ENCODE results near the gene COL4A2.

Gene COL4A2

GRCh38 chr13:110402299-110403069, 95.4 kb downstream of the COL4A2 start:
- DNase-seq (ENCODE audit: low read depth, low spot score), result no peak

- DNase-seq (ENCODE audit: low read depth, low spot score), result no peak
Observed at GRCh38 chr13:110403315-110403714, 96.2 kb downstream of the COL4A2 start.

- DNase-seq (ENCODE audit: low read depth, low spot score), result no peak
Observed at GRCh38 chr13:110403721-110404120, 96.6 kb downstream of the COL4A2 start.

DNA sequence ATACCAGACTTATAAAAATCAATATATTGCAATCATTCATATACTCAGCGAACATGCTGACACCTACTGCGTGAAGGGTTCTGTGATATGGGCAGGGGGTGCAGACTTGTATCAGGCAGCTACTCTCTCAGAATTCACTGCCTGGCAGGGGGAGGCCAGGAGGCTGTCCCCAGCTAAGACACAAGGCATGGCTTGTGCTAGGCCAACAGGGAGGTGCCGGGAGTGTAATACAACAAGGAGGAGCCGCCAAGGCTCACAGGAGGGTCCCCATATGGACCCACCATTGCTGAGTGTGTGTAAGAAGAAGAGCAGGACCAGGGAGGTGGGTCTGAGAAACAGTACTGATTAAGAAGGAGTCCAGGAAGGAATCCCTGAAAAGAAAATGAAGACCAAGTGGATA, 97.2 kb downstream of the COL4A2 start:
- no peak for DNase-seq (ENCODE audit: low read depth, low spot score)

DNA sequence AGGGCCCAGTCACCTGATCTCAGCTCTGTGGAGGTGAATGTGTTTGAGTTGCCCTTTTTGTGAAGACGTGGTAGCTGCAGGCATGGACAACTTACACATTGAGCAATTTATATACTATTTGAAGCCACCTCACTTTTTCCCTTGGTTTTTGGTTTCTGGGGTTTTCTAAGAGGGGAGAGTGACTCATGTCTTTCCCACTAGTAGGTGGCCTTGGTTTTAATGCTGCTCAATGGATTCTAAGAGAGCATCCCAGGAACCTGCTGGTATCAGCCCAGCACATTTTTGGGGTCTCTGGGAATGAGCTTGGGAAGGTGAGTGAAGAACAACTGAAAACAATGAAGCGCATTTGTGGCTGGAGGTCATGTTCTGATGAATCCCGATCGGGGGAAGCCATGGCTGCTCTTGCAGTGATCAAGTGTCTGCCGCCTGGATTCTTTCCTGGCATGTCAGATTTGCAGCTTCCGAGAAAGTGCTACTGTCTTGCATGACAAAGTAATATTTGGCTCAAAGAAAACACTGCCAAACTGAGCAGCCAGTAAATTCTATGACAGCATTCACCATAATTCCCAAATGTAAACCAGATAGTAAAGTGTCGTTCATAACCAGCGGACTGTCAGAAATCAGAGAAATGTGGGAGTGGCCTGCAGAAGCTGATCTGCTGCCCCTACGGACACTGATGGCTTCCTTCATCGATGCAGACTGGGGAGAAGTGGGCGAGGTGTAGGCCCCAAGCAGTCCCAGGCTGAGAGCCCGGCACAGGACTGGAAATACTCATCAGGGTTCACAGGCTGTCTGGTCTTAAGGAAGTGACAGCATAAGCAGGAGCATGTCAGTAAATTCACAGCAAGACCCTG, 98.7 kb downstream of the COL4A2 start:
- no peak for DNase-seq (ENCODE audit: low read depth, low spot score)

DNA sequence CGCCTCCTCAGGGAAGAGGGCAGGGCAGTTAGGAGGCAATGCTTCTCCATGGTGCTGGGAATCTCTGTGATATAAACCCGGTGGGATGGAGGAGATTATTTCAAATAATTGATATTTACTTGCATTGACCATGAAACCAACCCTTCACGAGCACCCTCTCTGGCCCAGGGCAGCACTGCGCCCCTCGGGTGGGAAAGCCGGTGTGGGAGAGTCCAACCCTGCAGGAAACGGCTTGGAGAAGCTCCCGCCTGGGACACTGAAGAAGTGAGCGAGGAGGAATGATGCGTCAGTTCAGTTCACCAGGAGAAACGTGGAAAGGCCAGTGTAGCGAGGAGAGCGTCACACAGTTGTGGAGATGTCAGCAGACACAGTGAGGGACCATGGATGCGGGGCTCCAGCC, 99.9 kb downstream of the COL4A2 start:
- no peak for DNase-seq (ENCODE audit: low read depth, low spot score)

GRCh38 chr13:110407531-110407930, 100.4 kb downstream of the COL4A2 start:
- DNase-seq (ENCODE audit: low read depth, low spot score), result no peak

GRCh38 chr13:110408286-110408685, 101.2 kb downstream of the COL4A2 start:
- DNase-seq (ENCODE audit: low read depth, low spot score), result no peak

- DNase-seq (ENCODE audit: low read depth, low spot score), result no peak
Observed at GRCh38 chr13:110409581-110409992, 102.5 kb downstream of the COL4A2 start.

GRCh38 chr13:110410000-110410399, 102.9 kb downstream of the COL4A2 start:
- DNase-seq (ENCODE audit: low read depth, low spot score), result no peak

DNA sequence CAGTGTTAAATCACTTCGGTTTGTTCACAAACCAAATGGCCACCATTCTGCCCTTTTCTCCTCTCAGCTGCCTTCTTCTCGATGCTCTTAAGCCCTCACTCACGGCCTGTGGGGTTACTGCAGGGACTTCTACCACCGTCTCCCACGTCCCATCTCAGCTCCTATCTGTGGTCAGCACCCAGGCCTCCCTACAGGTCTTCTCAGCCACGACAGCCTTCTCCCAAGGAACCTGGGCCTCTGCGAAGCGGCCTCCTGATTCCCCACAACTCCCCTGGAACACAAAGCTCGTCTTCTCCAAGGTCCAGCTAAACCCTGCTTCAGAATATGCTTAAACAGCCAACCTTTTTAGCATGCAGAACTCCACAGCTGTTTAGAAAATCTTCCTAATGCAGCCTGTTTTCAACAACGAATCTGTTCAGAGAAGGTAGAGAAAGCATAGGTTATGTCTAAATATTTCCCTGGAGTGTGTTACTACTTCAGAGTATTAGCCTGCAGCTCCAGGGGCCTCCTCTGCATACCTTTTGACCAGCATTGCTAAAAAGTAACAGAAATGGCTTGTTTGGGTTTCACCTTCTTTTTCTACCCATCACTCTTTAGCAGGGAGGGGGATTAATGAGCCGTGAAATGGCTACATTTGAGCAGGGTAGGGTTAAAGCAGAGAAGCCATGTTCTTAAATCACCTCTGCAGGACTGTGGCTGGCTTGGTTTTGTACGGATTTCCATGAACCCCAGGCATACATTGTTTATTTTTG, 104.0 kb downstream of the COL4A2 start:
- no peak for DNase-seq (ENCODE audit: low read depth, low spot score)

DNA sequence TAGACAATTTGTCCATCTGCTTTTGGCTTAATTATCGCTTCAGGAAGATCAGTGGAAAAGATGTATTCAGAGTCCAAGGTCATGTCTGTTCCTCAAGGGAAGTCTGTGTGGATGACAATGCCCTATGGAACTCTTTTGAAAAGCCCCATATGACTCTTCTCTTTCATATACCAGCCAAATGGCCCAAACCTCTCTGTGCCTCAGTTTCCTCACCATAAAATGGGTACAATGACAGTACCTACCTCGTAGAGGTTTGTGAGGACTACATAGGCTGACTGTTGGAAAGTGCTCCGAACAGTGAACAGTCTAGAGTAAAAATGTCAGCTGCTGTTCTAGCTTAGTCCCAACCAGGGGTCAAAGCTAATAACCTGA, 104.6 kb downstream of the COL4A2 start:
- DNase-seq (ENCODE audit: low read depth, low spot score), result no peak

DNA sequence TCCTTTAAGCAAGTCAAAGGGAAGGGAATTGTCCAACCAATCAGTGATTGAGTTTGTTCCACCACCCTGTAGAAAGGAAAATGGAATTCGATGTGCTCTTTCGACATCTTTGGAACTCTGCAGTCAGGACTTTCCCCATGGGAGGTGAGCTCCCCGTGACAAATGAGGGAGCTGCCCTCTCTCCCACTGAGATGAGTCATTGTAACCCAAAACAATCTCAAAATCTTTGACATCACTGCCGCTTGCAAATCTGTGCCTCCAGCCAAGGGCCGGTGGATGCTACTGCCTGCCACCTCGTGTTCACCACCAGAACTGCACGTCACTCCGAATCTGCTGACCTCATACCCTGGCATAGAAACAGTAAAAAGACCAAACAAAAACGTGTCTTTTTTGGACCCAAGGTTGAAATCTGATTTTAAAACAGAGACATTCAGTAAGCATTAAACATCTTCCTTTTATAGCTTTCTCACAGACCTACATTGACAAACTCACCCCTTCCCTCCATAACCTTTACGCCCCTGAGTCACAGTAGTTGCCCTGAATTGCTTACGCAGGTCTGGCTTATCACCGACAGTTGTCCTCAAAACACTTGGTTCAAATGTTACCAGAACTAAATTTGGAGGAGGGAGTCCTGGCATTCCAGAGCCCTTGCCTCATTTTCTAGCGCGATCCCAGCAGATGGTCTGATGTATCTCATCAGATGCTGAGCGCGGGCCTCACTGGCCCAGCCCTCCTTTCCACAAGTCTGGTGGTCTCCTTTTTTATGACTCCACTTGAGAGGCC, 105.2 kb downstream of the COL4A2 start:
- peak; percentile 98 for DNase-seq (ENCODE audit: low read depth, low spot score)

DNA sequence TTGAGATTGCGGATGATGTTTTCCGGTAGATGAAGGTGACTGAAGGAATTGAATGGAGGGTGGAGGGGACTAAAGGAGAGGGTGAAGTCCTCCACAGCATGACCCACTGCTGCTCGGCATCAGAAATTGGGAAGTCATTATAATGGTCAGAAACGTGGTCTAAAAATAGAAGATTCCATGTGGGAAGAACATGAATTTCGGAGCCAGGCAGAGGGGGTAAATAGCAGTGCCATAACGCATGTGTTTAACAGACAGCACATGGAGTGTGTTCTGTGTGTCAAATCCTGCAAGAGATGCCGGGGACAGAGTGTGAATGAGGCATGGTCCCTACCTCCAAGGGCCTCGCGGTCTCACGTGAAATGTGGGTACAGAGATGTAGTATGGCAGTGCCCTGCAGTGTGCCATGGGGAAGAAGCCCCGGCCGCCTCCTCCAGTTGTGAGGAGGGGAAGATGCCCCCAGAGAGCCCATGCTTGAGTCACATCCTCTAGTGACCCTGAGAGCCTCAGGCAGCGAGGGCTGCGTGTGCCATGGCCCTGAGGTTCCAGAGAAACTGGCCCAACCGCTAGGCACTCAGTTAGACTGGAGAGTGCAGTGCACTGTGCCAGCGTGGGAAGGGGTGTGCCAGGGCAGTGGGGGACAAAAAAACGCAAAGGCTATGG, 106.1 kb downstream of the COL4A2 start:
- DNase-seq (ENCODE audit: low read depth, low spot score), result no peak

- no peak for DNase-seq (ENCODE audit: low read depth, low spot score)
Observed at GRCh38 chr13:110413676-110414040, 106.6 kb downstream of the COL4A2 start.

DNA sequence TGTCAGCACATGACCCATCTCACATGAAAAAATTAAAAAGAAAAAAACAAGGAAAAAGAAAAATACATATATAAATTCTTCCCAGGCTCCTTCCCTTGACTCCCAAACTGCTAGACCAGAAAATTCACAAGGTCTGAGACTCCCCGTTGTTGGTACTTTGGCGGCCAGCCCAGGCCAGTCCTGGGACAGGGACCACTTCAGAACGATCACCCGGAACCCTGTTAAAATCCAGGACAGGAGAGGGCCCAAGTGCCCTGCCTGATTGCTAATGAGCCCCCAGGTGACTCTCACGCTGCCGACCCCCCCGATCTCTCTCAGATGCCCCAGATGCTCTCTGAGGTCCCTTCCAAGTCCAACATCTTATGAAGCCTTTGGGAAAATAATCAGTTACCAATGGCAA, 107.2 kb downstream of the COL4A2 start:
- DNase-seq (ENCODE audit: low read depth, low spot score), result no peak

GRCh38 chr13:110414931-110415330, 107.8 kb downstream of the COL4A2 start:
- DNase-seq (ENCODE audit: low read depth, low spot score), result no peak

DNA sequence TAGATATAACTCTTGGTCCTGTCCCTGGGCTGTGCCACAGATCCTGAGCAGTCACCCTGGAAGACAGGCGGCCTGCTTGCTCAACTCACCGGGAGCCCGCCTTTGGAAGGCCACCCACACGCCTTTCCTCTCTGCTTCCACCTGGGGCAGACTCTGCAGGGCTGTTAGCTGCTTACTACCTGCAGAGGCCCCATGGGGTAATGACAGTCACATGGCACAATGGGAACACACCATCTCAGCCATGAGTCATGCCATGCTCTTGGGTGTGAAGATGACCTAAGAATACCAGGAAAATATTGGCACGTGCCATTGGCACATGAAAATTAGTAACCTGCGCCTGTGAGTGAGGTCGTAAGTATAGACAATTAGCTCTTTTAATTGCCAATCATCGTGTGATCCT, 108.6 kb downstream of the COL4A2 start:
- DNase-seq (ENCODE audit: low read depth, low spot score), result no peak

DNA sequence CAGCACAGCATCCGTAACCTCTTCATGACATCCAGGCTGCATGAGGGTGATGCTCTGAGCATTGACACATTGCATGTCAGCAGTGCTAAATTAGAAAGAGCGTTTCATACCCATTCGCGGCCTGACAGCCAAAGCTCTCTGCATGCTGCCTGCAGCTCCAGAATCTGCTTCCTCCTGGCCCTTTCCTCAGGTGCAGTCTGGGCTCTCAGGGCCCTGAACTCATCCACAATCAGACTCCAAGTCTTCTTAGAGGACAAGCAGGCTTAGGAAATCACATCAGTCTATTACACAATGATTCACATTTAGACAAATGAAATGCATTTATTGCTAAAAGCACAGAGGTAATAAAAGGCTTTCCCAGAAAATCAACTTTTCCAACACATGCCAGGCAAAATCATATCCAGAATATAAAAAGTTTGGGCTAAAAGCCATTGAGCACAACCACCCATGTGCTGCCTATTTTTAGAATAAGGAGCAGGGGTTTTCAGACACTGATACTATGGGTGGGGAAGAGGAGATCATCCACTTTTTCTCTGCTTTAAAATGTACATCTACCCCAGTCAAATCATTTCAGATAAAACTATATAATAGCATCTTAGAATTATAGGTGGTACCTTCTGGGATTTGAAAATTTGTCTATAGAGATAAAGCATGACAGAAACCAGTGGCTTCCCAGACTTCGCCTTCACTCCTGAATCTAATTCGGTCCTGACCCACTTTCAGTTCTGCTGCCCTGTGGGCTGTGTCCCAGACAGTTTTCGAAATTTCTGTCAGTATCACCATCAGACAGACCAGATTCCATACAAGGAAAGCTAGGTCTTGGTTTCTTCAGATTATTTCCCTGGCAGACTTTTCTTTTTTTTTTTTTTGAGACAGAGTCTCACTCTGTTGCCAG, 109.3 kb downstream of the COL4A2 start:
- DNase-seq (ENCODE audit: low read depth, low spot score), result no peak

GRCh38 chr13:110418944-110419343, 111.9 kb downstream of the COL4A2 start:
- no peak for DNase-seq (ENCODE audit: low read depth, low spot score)

Measured in smooth muscle cell of the brain vasculature (primary cell).